Fibroblast of lung (primary cell): ENCODE results near the gene HDAC8.

Experiments
- EZH2 ChIP-seq: IDR thresholded peaks from 2 replicates; pipeline ENCODE4 v1.5.1; 2012; ENCODE audit warnings: low read length, control low read depth, mild to moderate bottlenecking; ENCODE audit errors: missing control alignments
- TF ChIP-seq, protein P1 (sequence below), 2 donors: IDR thresholded peaks in 1 of 2; conservative IDR thresholded peaks in 1 of 2; 1 replicate in 1 of 2; 2 replicates in 1 of 2; pipeline ENCODE4 v1.5.1; 2011 to 2012; ENCODE audit warnings: low read length in 2 of 2, control low read depth in 1 of 2, inconsistent platforms in 1 of 2, low read depth in 1 of 2, mild to moderate bottlenecking in 1 of 2

GRCh38 chrX:72573158-72573511 lies 492 bp upstream of the HDAC8 start:
- TF ChIP-seq, protein P1, sequence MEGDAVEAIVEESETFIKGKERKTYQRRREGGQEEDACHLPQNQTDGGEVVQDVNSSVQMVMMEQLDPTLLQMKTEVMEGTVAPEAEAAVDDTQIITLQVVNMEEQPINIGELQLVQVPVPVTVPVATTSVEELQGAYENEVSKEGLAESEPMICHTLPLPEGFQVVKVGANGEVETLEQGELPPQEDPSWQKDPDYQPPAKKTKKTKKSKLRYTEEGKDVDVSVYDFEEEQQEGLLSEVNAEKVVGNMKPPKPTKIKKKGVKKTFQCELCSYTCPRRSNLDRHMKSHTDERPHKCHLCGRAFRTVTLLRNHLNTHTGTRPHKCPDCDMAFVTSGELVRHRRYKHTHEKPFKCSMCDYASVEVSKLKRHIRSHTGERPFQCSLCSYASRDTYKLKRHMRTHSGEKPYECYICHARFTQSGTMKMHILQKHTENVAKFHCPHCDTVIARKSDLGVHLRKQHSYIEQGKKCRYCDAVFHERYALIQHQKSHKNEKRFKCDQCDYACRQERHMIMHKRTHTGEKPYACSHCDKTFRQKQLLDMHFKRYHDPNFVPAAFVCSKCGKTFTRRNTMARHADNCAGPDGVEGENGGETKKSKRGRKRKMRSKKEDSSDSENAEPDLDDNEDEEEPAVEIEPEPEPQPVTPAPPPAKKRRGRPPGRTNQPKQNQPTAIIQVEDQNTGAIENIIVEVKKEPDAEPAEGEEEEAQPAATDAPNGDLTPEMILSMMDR (conservative IDR thresholded peaks at IDR 0.05 in 1 of 2, IDR thresholded peaks at IDR 0.05 in 1 of 2; ENCODE audit: low read depth in 1 of 2, low read length in 2 of 2): no peak
- TF ChIP-seq EZH2: no peak
